DND-41 (cell line): ENCODE measurements around the gene DRC7.

Experiments used
- ATAC-seq: fragments of 200-7000 bp; cut with Tn5 transposase; 3 replicates; pipeline ENCODE4 v1.9.1; 2021; ENCODE audit warnings: low read depth; ENCODE audit not compliant: insufficient read depth
- DNase-seq: peaks from one replicate; pipeline ENCODE4 v3.0.0-alpha.2; 2020
- H2AFZ ChIP-seq: 2 replicates; pipeline ENCODE4 v1.6.0; 2012; ENCODE audit warnings: low read depth, low read length
- H3K27ac ChIP-seq: 2 replicates; pipeline ENCODE4 v1.5.1; 2012; ENCODE audit warnings: low read length, inconsistent platforms
- H3K27me3 ChIP-seq: fragments of 200-600 bp; sonication (generic); 2 replicates; pipeline ENCODE4 v1.6.0; 2012; ENCODE audit warnings: low read length, mild to moderate bottlenecking, inconsistent platforms; ENCODE audit not compliant: insufficient read depth, poor library complexity
- H3K36me3 ChIP-seq: 2 replicates; pipeline ENCODE4 v1.5.1; 2012; ENCODE audit warnings: low read length, inconsistent platforms; ENCODE audit not compliant: insufficient read depth
- H3K4me1 ChIP-seq: 2 replicates; pipeline ENCODE4 v1.5.1; 2012; ENCODE audit warnings: mild to moderate bottlenecking, low read length; ENCODE audit not compliant: insufficient read depth
- H3K4me2 ChIP-seq: 2 replicates; pipeline ENCODE4 v1.6.0; 2012; ENCODE audit warnings: mild to moderate bottlenecking, moderate library complexity, low read length, inconsistent platforms; ENCODE audit not compliant: insufficient read depth
- H3K4me3 ChIP-seq, 2 experiments: fragments of 200-600 bp in 1 of 2; shearing (Covaris generic) in 1 of 2; 2 replicates each; pipeline ENCODE4 v1.5.1; 2012 to 2016; ENCODE audit warnings: inconsistent platforms in 2 of 2, low read length in 2 of 2, mild to moderate bottlenecking in 2 of 2, low read depth in 1 of 2, moderate library complexity in 1 of 2
- H3K79me2 ChIP-seq: 2 replicates; pipeline ENCODE4 v1.6.0; 2012; ENCODE audit warnings: low read length, inconsistent platforms; ENCODE audit not compliant: insufficient read depth
- H3K9ac ChIP-seq: 2 replicates; pipeline ENCODE4 v1.6.0; 2012; ENCODE audit warnings: low read depth, mild to moderate bottlenecking, inconsistent platforms, low read length, moderate library complexity
- H3K9me3 ChIP-seq: 2 replicates; pipeline ENCODE4 v1.5.1; 2012; ENCODE audit warnings: low read length, moderate library complexity, mild to moderate bottlenecking, inconsistent platforms; ENCODE audit not compliant: insufficient read depth, severe bottlenecking
- H4K20me1 ChIP-seq: 2 replicates; pipeline ENCODE4 v1.6.0; 2012; ENCODE audit warnings: low read length; ENCODE audit not compliant: insufficient read depth
- CTCF ChIP-seq: IDR thresholded peaks from 2 replicates; pipeline ENCODE4 v1.5.1; 2012; ENCODE audit warnings: borderline replicate concordance, low read length, moderate library complexity, mild to moderate bottlenecking; ENCODE audit not compliant: poor library complexity, severe bottlenecking; ENCODE audit errors: extremely low read depth
- EZH2 ChIP-seq: IDR thresholded peaks from 3 replicates; pipeline ENCODE4 v1.6.1; 2012; ENCODE audit warnings: borderline replicate concordance, low read depth, mild to moderate bottlenecking, moderate library complexity, low read length, inconsistent platforms; ENCODE audit not compliant: severe bottlenecking

DRC7 gene

GRCh38 chr16:57781349-57781740 is 86.7 kb downstream of the DRC7 start:
- no peak overlapping the region for H3K27ac ChIP-seq
- H3K36me3 ChIP-seq = no peaks in the 10 kb centered on the region
- H2AFZ ChIP-seq = no peak overlapping the region

More at GRCh38 chr16:57781349-57781740, 86.7 kb downstream of the DRC7 start:
- no peak for TF ChIP-seq EZH2
- TF ChIP-seq CTCF = no peak
- Histone ChIP-seq H3K4me3 (no peak overlapping the region), H4K20me1 (no peaks in the 10 kb centered on the region; the same call in 1 of the 2 replicates), H3K9me3 (no peaks in the 10 kb centered on the region), H3K27me3 (no peaks in the 10 kb centered on the region), H3K79me2 (no peaks in the 10 kb centered on the region), H3K9ac (no peak overlapping the region), H3K4me2 (no peak overlapping the region), H3K4me1 (no peaks in the 10 kb centered on the region)
- no peak for ATAC-seq
- DNase-seq = no peak
